GM21786 (cell line): ENCODE measurements around the gene DOCK2.
"Not testable (repeated sequence)": the region's sequence is repeated elsewhere in the genome, so short reads cannot be mapped to it uniquely, and the experiment has no call there.

Experiments used
- ATAC-seq: cut with Tn5 transposase; IDR thresholded peaks from one replicate; pipeline ENCODE4 v1.9.1; 2021; ENCODE audit not compliant: unreplicated experiment

The DOCK2 gene

GRCh38 chr5:169716287-169716686 is 79.2 kb downstream of the DOCK2 start:
- ATAC-seq: no peak

DNA sequence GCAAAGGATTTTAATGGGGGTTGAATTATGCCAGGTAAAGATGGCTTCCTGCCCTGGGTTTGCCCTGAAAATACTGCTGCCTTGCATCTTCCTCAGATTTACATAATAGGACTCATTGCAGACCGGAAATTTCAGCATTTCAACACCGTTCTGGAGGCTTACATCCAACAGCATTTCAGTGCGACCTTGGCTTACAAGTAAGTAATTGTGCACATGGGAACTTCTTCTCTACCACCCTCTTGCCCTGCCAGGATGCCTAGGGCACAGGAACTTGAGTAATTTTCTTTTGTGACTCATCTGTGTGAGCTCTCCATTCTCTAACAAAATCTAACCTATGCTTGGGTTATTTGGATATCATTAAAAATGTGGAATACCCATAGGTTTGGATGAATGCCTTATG is 80.2 kb downstream of the DOCK2 start:
- no peak for ATAC-seq

DNA sequence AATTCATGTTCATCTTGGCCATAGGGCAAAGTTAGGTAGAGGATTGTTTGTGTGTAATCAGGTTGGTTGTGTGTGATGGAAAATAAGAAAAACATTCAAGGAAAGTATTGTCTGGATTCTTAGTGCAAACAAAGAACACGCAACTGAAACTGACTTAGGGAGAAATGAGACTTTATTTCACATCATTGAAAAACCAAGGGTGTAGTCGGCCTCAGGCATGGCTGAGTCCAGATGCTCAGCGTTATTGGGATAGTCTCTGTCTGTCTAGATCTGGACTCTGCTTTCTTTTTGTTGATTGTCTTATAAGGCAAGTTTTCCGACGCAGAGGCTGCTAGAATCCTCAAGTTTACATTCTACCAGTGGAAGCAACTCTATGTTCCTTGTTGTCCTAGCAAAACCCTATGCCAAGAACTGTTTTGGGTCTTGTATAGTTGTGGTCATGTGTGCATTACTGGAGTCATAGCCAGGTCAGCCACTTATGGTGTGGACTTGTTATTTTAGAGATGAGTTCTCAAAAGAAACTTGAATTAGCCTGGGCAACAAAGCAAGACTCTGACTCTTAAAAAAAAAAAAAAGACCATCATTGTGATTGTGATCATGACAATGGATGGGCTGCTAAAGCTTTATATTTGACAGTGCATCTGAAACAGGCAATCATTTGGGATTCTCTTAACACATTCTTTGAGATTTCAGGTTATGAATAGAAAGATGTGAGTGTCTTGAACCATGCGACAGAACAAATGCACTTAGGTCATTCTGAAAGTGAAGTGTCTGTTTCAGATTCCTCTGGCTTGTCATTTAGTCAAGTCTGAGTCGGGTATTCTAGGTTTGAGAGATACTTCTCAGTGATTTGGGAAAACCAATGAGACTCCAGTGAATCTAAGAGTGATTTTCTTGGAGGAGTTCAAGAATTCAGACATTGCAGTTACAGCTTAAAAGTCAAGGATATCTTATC is 82.6 kb downstream of the DOCK2 start:
- ATAC-seq: peak; percentile 74

DNA sequence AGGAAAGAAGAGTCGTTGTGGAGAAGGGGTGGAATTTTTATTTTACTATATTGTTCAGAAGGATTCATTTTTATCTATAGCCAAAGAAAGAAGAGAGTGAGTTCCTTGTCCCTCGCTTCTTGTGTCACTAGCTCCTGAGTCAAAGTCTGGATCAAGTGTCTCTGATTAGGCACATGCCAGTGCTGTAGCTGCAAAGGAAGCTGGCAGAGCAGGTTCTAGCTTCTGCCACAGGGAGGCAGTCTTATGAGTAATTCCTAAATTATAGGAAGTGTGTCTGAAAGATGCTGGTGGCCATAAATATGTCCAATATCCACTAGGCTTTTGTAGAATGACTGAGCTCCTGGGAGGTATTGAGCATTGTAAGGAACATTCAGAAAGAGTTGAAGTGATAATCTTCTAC is 84.7 kb downstream of the DOCK2 start:
- no peak for ATAC-seq

GRCh38 chr5:169723103-169723831 is 86.2 kb downstream of the DOCK2 start:
- no peak for ATAC-seq

GRCh38 chr5:169724303-169725087 is 87.4 kb downstream of the DOCK2 start:
- no peak for ATAC-seq

DNA sequence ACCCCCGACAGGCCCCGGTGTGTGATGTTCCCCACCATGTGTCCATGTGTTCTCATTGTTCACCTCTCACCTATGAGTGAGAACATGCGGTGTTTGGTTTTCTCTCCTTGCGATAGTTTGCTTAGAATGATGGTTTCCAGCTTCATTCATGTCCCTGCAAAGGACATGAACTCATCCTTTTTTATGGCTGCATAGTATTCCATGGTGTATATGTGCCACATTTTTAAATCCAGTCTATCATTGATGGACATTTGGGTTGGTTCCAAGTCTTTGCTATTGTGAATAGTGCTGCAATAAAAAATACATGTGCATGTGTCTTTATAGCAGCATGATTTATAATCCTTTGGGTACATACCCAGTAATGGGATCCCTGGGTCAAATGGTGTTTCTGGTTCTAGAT is 88.6 kb downstream of the DOCK2 start:
- not testable (repeated sequence) for ATAC-seq

DNA sequence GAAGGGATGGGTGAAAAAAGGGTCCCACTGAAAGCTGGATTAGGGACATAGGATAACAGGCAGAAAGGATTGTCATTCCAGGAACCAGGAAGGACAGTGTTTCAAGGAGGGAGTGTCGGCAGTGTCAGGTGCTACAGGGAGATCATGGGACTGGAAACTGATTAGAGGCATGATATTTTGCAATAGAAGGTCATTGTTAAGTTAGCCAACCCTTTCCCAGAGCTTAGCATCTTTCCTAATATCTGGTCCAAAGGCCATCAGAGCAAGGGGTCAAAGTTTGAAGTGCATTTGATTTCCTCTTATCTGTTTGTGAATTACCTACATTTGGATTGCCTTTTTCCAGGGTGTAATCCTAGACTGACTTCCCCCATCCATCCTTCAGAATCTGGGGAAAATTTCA is 91.3 kb downstream of the DOCK2 start:
- no peak for ATAC-seq

DNA sequence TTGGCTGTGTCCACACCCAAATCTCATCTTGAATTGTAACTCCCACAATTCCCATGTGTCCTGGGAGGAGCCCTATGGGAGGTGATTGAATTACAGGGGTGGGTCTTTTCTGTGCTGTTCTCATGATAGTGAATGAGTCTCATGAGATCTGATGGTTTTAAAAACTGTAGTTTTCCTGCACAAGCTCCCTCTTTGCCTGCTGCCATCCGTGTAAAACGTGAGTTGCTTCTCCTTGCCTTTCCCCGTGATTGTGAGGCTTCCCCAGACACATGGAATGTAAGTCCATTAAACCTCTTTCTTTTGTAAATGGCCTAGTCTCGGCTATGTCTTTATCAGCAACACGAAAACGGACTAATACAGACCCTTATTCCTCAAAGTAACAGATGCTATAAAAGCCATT is 94.1 kb downstream of the DOCK2 start:
- no peak for ATAC-seq

GRCh38 chr5:169732841-169733240 is 95.8 kb downstream of the DOCK2 start:
- ATAC-seq: no peak

GRCh38 chr5:169735913-169736312 is 98.8 kb downstream of the DOCK2 start:
- ATAC-seq: no peak

DNA sequence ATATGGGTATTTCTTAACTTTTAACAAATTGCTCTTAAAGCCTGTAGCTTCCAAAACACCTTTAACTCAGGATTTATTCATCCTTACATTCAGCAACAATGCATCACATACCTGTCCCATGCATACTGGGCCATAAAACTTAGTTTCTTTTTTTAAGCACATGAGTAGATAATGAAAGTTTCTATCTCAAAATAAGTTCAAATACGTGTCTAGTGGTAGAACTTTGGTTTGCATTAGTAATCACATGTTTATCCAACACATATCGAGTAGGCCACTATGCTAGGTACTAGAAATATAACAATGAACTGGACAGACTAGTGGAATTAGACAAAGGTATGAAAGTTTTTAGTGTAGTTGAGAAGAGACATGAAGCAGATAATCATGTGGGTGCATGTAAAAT is 99.6 kb downstream of the DOCK2 start:
- ATAC-seq: no peak

- ATAC-seq: no peak
These were observed 103.4 kb downstream of the DOCK2 start for GRCh38 chr5:169740435-169740834.

DNA sequence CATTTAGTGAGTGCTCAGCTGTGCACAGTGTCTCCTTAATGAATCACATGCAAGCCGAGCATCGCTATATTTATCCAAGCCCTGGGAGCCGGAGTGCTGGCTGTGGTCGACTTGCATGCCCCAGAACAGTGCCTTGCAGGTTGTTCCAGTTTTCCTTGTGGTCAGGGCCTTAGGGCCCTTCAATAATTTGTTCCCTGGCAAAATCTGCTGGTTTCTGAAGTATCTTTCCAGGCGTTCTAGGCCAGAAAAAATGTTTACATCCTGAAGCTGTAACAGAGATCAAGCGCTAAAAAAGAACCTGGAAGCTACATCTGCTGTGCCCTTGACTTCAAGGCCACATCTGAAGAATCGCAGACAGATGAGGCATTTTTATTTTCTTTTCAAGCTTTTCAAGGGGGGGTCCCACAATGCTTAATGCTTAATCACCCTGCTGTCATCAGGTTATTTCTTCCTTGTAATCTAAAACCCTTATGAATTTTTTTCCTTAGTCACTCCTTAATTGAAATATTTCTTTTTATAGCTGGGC is 105.8 kb downstream of the DOCK2 start:
- no peak for ATAC-seq

DNA sequence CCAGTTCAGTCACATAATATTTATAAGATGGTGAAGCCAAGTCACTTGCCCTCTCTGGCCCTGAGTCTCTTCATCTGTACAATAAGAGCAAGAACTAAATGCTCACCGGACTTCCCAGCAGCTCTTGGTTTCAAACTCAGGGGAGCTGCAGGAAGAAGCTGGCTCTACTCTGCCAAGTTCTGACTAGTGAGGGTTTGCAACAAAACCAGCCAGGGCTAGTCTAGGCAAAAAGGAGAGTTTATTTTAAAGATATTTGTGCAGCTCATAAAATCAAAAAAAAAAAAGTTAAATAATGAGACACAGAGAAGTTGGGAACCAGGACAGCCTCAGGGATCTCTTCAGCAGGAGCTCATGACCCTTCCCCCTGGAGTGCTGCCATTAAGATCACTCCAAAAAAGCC is 107.3 kb downstream of the DOCK2 start:
- no peak for ATAC-seq

- no peak for ATAC-seq
These were observed 108.5 kb downstream of the DOCK2 start for GRCh38 chr5:169745441-169746146.

GRCh38 chr5:169746147-169746694 is 109.1 kb downstream of the DOCK2 start:
- peak; percentile 44 for ATAC-seq

- ATAC-seq: no peak
These were observed 111.1 kb downstream of the DOCK2 start for GRCh38 chr5:169748174-169748573.

DNA sequence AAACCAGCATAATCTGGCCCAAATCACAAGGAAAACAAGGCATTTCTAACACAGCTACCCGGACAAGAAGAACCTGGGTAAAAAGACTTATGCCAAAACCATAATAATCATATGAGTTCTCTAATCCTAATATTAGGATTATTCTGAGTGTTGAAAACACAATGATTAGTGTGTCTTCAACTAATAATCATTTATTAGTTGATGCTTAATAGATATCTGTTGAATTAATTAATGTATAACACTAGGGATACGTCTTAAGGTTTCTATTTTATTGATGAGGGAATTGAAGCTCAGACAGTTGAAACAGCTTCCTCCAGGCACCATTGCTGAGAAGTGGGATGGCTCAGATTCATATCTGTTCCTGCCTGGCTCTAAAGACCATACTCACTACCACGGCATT is 112.2 kb downstream of the DOCK2 start:
- no peak for ATAC-seq

- no peak for ATAC-seq
These were observed 114.4 kb downstream of the DOCK2 start for GRCh38 chr5:169751490-169751889.
